HG03354 (cell line): ENCODE data around the gene ENTPD5.
"Not testable (repeated sequence)": the region's sequence is repeated elsewhere in the genome, so short reads cannot be mapped to it uniquely, and the experiment has no call there.

Experiments used
- ATAC-seq: cut with Tn5 transposase; IDR thresholded peaks from one replicate; pipeline ENCODE4 v1.9.1; 2021; ENCODE audit warnings: mild to moderate bottlenecking; ENCODE audit not compliant: unreplicated experiment, poor library complexity, severe bottlenecking

The ENTPD5 gene

DNA sequence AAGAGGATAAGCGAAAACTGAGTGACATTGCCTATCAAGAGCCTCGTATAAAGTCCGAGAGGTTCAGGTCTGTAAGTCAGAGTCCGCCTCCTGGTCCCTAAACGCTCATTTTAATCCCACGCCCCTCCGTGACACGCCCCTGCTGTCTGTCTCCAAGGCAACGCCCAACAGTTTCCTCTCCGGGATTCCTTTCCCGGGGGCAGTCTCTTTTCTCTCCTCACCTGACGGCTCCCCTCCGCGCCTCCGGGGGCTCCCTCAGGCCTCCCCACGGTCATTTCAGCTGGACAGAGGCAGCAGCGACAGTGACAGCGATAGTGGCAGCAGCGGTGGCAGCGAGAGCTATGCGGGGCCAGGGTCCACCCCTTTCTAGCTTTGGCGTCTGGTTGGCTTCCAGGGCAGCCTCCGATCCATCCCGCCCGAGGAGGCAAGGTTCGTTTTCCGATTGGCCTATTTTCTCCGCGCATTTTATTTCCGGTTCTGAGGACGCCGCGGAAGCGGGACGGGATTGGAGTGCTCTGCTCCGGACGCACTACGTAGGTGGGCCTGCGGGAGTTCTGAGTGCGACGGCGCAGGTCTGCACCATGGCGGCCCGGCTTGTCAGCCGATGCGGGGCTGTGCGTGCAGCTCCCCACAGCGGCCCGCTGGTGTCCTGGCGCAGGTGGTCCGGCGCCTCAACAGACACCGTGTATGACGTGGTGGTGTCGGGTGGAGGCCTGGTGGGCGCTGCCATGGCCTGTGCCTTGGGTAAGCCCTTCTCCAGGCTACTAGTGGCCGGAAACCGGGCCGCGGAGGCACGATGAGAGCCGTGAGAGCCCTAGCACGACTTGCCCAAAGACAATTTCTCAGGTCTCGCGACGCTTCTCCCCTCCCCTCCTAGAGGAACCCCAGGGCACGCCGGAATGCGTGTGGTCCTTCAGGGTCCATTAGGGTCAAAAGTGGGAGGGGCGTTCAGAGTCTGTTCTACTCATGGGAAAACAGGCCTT is 69.0 kb downstream of the ENTPD5 start, which contains the start of the genes COQ6 and FAM161B:
TSS of gene COQ6 (plus strand) at position 551 of the 983 bp plus-strand sequence. CDS start at position 582, 31 bp downstream.
TSS of gene FAM161B (minus strand) at position 343 of the 983 bp plus-strand sequence. CDS start at position 275, 68 bp downstream.
- ATAC-seq, result peak; percentile 92

GRCh38 chr14:73945159-73945670 is 73.9 kb downstream of the ENTPD5 start:
- ATAC-seq, result no peak

GRCh38 chr14:73944432-73945158 is 74.5 kb downstream of the ENTPD5 start:
- no peak for ATAC-seq

DNA sequence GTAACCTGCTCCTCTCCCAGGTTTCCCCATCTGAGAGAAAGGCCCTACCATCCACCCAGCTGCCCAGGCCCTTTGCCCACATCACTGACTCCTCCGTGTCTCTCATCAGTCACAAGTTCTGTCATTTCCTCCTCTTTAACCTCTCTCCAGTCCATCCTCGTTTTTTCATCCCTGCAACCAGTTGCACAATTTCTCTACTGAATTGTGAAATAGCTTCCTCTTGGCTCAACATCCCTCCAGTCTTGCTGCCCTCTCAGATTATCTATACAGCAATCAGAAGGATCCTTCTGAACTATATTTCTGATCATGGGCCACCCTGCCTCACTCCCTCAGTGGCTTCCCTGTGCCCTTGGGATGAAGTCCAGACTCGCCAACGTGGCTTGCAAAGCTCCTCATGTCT is 76.0 kb downstream of the ENTPD5 start:
- no peak for ATAC-seq

DNA sequence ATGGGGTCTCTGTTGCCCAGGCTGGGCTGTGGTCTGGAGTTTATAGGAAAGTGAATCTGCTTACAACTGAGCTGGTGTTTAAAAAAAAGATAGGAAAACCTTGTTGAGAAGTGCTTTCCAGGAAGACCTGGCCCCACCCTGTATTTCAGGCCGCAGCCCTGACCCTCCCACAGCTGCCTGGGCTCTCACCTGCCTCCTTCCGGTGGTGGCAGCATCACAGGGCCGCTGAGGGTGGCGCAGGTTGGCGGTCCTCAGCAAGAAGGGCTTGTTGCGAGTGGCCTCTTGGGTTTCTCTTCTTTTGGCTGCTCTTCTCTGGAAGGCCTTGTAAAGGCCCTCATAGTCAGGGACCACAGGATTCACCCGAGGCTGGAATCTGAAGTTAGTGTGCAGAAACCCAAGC is 76.9 kb downstream of the ENTPD5 start:
- no peak for ATAC-seq

DNA sequence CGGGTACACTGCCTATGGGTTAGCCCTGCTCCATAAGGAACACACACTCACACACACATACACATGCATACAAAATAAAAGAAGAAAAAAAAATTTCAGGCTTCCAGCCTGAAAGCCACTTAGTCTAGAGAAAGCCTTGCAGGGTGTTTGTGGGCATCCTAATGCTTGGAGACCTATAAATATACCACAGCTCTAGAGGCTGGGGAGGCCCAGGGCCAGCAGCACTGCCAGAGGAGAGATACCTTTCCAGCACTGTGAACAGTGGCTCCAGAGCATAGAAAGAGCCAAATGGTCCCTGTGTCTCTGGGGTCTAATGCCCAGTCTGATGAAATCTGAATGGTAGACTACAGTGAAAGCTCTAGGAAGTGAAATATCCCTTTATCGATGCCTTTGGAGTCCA is 82.1 kb downstream of the ENTPD5 start:
- no peak for ATAC-seq

DNA sequence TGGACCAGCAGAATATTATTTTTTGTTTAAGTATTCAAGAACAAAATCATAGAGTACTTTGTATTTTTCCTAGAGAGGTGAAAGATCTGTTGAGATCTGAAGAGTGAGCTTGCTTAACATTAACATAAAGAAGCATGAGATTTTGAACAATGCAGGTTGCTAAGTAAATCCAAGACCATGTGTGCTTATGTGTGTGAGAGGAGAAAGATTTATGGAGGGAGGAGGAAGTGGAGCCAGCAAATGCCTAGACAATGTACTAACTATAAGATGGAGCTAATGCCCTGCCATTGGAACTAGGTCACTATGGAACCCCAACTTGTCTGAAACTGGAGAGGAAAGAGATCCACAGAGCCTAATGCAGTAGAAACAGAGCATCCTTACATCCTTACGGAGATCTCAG is 82.5 kb downstream of the ENTPD5 start:
- ATAC-seq, result no peak

GRCh38 chr14:73935666-73936065 is 83.4 kb downstream of the ENTPD5 start:
- ATAC-seq, result no peak

GRCh38 chr14:73924337-73924736 is 94.8 kb downstream of the ENTPD5 start:
- no peak for ATAC-seq

GRCh38 chr14:73919457-73919856 is 99.6 kb downstream of the ENTPD5 start:
- ATAC-seq, result not testable (repeated sequence)

- ATAC-seq, result no peak
Measured at GRCh38 chr14:73916324-73916723, 102.8 kb downstream of the ENTPD5 start.

GRCh38 chr14:73913256-73913655 is 105.8 kb downstream of the ENTPD5 start:
- no peak for ATAC-seq

- ATAC-seq, result no peak
Measured at GRCh38 chr14:73909681-73910080, 109.4 kb downstream of the ENTPD5 start.
